Measurements from ENCODE around the gene CFAP251.

DNA sequence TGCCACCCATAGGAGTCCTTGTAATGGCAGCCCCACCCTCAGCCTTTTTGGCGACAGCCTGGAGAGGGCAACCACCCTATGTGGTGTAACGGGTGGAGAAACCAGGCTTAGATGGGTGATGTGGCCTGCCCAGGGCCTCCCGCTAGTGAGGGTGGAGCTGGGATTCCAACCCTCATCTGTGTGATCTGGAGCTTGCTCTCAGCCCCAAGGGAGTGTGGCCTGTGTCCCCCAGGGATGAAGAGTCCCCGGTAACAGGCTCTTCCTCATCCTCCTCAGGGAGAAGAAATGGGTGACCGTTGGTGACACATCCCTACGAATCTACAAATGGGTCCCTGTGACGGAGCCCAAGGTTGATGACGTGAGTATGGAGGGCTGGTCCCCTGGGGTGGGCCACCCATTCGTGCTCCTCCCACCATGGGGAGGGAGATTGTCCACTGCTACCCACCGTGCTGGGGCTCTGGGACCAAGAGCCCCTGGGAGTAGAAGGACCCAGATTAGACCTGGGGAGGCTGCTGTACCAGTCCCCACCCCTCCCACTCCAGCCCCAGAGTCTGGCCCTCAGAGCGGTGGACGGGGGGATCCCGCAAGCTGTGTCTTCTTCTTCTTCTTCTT is 112.1 kb downstream of the CFAP251 start:
- TF ChIP-seq, protein P1, sequence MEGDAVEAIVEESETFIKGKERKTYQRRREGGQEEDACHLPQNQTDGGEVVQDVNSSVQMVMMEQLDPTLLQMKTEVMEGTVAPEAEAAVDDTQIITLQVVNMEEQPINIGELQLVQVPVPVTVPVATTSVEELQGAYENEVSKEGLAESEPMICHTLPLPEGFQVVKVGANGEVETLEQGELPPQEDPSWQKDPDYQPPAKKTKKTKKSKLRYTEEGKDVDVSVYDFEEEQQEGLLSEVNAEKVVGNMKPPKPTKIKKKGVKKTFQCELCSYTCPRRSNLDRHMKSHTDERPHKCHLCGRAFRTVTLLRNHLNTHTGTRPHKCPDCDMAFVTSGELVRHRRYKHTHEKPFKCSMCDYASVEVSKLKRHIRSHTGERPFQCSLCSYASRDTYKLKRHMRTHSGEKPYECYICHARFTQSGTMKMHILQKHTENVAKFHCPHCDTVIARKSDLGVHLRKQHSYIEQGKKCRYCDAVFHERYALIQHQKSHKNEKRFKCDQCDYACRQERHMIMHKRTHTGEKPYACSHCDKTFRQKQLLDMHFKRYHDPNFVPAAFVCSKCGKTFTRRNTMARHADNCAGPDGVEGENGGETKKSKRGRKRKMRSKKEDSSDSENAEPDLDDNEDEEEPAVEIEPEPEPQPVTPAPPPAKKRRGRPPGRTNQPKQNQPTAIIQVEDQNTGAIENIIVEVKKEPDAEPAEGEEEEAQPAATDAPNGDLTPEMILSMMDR (conservative IDR thresholded peaks at IDR 0.05; ENCODE audit: low read depth, low read length), result no peak
- TF ChIP-seq EZH2 (IDR thresholded peaks at IDR 0.05; ENCODE audit: borderline replicate concordance, low read depth, low read length, poor library complexity, severe bottlenecking), result no peak
